ACC112 (cell line): Measurements from ENCODE around the gene MED13L.

Experiments
- H2AFZ ChIP-seq: fragments of 200-600 bp; sonication (generic); one replicate; pipeline ENCODE4 v1.6.0; 2017; ENCODE audit warnings: antibody characterized with exemption, low read length; ENCODE audit not compliant: unreplicated experiment
- H3K27ac ChIP-seq: fragments of 200-600 bp; sonication (generic); 2 replicates; pipeline ENCODE4 v1.5.1; 2014; ENCODE audit warnings: low read depth, mild to moderate bottlenecking, antibody characterized with exemption, low read length, moderate library complexity
- H3K27me3 ChIP-seq: fragments of 200-600 bp; sonication (generic); 2 replicates; pipeline ENCODE4 v1.6.1; 2014; ENCODE audit warnings: mild to moderate bottlenecking, antibody characterized with exemption, low read length, moderate library complexity, mixed read lengths; ENCODE audit not compliant: insufficient read depth
- H3K36me3 ChIP-seq: fragments of 200-600 bp; sonication (generic); 2 replicates; pipeline ENCODE4 v1.6.1; 2016; ENCODE audit warnings: mild to moderate bottlenecking, antibody characterized with exemption, low read length, moderate library complexity, mixed read lengths; ENCODE audit not compliant: insufficient read depth
- H3K4me1 ChIP-seq: fragments of 200-600 bp; sonication (generic); one replicate; pipeline ENCODE4 v1.6.1; 2016; ENCODE audit warnings: low read length, mixed read lengths; ENCODE audit not compliant: insufficient read depth, unreplicated experiment, control insufficient read depth
- H3K4me3 ChIP-seq: fragments of 200-600 bp; sonication (generic); 2 replicates; pipeline ENCODE4 v1.5.1; 2014; ENCODE audit warnings: mild to moderate bottlenecking, low read depth, low read length
- H3K79me2 ChIP-seq: fragments of 200-600 bp; sonication (generic); one replicate; pipeline ENCODE4 v1.6.0; 2016; ENCODE audit warnings: low read length; ENCODE audit not compliant: control insufficient read depth, unreplicated experiment, insufficient read depth

The MED13L gene

GRCh38 chr12:116201359-116201758 lies 76.1 kb downstream of the MED13L start:
- H3K4me1 ChIP-seq: peaks cover 39% of the 10 kb centered on the region
- no peak overlapping the region for H2AFZ ChIP-seq
- H3K27ac ChIP-seq: no peak overlapping the region
- H3K4me3 ChIP-seq: no peak overlapping the region
- H3K79me2 ChIP-seq: peaks cover 89% of the 10 kb centered on the region
- H3K27me3 ChIP-seq: no peaks in the 10 kb centered on the region
- H3K36me3 ChIP-seq: no peaks in the 10 kb centered on the region

DNA sequence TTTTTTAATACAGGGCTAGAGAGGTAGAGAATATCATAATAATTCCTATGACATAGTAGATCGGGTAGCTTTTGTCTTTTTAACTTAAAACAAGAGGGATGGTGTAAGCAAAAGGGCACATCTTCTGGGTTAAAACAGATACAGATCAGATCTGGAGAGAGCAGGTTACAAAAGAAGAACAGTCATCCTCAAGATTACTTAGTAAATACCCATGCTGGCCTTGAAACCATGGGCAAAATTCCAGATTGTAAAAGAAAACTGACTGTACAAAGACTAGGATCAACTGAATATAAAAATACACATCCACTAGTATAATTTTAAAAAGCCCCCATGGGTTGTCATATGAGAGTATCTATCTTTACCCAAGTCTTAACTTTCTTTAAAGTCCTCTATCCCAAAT lies 76.7 kb downstream of the MED13L start:
- peaks cover 39% of the 10 kb centered on the region for H3K4me1 ChIP-seq
- H3K79me2 ChIP-seq: peaks cover 91% of the 10 kb centered on the region
- H3K27me3 ChIP-seq: no peaks in the 10 kb centered on the region
- no peak overlapping the region for H3K27ac ChIP-seq
- no peak overlapping the region for H3K4me3 ChIP-seq
- H3K36me3 ChIP-seq: no peaks in the 10 kb centered on the region
- H2AFZ ChIP-seq: no peak overlapping the region

- Histone ChIP-seq H2AFZ (no peak overlapping the region), H3K27me3 (no peaks in the 10 kb centered on the region), H3K36me3 (no peaks in the 10 kb centered on the region), H3K79me2 (peaks cover 94% of the 10 kb centered on the region), H3K27ac (no peak overlapping the region), H3K4me1 (peaks cover 39% of the 10 kb centered on the region), H3K4me3 (no peak overlapping the region)
These were observed 78.3 kb downstream of the MED13L start for GRCh38 chr12:116199160-116199706.

GRCh38 chr12:116196752-116197718 lies 80.5 kb downstream of the MED13L start:
- no peak overlapping the region for H3K27ac ChIP-seq
- no peaks in the 10 kb centered on the region for H3K27me3 ChIP-seq
- H3K4me3 ChIP-seq: no peak overlapping the region
- peaks cover 92% of the 10 kb centered on the region for H3K79me2 ChIP-seq
- no peak overlapping the region for H2AFZ ChIP-seq
- peaks cover 38% of the 10 kb centered on the region for H3K4me1 ChIP-seq
- no peaks in the 10 kb centered on the region for H3K36me3 ChIP-seq

DNA sequence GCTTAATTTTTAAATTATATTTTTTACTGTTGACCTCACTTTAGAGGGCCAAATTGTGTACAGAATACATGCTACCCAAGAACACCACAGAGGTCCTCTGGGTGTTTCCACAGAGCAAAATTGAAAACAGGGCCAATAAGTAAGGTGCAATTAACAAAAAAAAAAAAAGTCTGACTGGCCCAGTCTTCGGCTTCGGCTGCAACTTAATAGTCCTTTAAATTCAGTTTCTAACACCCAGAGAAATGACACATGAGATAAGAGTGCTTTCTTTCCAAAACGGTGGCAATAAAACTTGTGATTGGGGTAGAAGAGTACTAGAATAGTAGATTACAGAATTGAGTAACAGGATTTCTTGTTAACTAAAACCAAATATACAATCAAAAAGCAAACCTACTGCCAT lies 81.3 kb downstream of the MED13L start:
- Histone ChIP-seq H3K4me1 (peaks cover 29% of the 10 kb centered on the region), H3K4me3 (no peak overlapping the region), H2AFZ (no peak overlapping the region), H3K36me3 (no peaks in the 10 kb centered on the region), H3K27me3 (no peaks in the 10 kb centered on the region), H3K79me2 (peaks cover 88% of the 10 kb centered on the region), H3K27ac (no peak overlapping the region)

- H2AFZ ChIP-seq: no peak overlapping the region
- no peaks in the 10 kb centered on the region; the same call in 1 of the 2 replicates for H3K36me3 ChIP-seq
- H3K27me3 ChIP-seq: no peaks in the 10 kb centered on the region
- H3K4me3 ChIP-seq: no peak overlapping the region
- H3K79me2 ChIP-seq: peaks cover 86% of the 10 kb centered on the region
- H3K4me1 ChIP-seq: peaks cover 25% of the 10 kb centered on the region
- H3K27ac ChIP-seq: no peak overlapping the region
These were observed 82.5 kb downstream of the MED13L start for GRCh38 chr12:116194935-116195431.

GRCh38 chr12:116189692-116190091 lies 87.8 kb downstream of the MED13L start:
- Histone ChIP-seq H3K4me3 (no peak overlapping the region), H3K27ac (no peak overlapping the region), H3K27me3 (no peaks in the 10 kb centered on the region), H2AFZ (no peak overlapping the region), H3K79me2 (peaks cover 81% of the 10 kb centered on the region), H3K4me1 (peaks cover 20% of the 10 kb centered on the region), H3K36me3 (no peaks in the 10 kb centered on the region; the same call in 1 of the 2 replicates)

DNA sequence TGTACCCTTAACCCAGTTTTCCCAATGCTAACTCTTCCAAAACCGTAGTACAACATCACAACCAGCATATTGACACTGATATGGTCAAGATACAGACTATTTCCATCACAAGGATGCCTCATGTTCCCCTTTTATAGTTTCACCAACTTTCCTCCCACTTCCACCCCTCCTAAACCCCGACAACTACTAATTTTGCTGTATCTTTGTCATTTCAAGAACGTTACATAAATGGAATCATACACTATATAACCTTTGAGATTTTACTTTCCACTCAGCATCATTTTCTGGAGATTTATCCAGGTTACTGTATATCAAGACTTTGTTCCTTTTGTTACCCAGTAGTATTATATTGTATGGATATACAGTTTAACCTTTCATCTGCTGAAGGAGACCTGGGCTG lies 88.9 kb downstream of the MED13L start:
- Histone ChIP-seq H3K4me3 (no peak overlapping the region), H3K27ac (no peak overlapping the region), H3K27me3 (no peaks in the 10 kb centered on the region), H3K36me3 (no peaks in the 10 kb centered on the region; the same call in 1 of the 2 replicates), H2AFZ (no peak overlapping the region), H3K79me2 (peaks cover 83% of the 10 kb centered on the region), H3K4me1 (peaks cover 28% of the 10 kb centered on the region)

DNA sequence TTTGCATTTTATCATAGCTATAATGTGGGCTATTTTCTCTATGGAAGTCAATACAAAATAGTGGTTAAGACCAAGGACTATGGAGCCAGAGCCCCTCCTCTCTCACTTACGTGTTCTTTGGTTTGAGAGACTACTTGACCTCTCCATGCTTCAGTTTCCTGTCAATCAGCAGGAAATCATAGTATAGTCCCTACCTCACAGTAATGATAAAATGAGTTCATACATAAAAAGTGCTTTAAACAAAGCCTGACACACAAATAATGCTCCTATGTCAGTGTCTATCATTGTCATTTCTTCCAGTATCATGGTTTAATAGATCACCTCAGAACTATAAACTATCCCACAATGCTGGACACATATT lies 90.4 kb downstream of the MED13L start:
- H3K79me2 ChIP-seq: peaks cover 85% of the 10 kb centered on the region
- no peaks in the 10 kb centered on the region for H3K27me3 ChIP-seq
- H3K4me1 ChIP-seq: peaks cover 21% of the 10 kb centered on the region
- no peak overlapping the region for H3K4me3 ChIP-seq
- H2AFZ ChIP-seq: no peak overlapping the region
- no peak overlapping the region for H3K27ac ChIP-seq
- no peaks in the 10 kb centered on the region; the same call in 1 of the 2 replicates for H3K36me3 ChIP-seq

DNA sequence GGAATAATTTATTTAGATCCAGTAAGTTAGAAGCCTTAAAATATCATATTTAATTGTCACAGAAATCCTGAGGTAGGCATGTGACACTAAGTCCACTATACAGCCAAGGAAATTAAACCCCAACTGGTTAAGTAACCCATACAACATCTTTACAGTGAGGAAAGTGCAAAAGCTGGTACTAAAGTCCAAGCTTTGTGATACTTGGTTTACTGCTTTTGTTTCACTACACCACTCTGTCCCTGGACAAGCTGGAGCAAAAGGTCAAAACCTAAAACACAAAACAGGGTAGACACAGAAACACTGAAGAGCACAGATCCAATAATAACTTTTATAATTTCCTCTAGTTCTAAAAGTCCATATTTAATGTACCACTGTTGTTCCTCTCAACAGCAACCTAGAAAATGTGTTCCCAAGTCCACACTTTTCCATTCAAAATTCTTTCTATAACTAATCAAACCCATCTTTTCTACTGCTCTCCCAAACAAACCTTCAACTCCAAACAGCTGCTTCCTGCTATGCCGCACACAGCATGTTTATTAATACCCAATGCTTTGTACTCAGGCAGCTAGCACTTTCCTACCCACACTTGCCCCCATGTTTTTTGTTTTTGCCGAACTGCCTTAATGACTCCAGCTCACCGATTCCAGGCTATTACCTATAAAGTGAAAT lies 90.9 kb downstream of the MED13L start:
- Histone ChIP-seq H3K79me2 (peaks cover 87% of the 10 kb centered on the region), H3K4me3 (no peak overlapping the region), H3K27me3 (no peaks in the 10 kb centered on the region), H3K4me1 (peaks cover 21% of the 10 kb centered on the region), H3K27ac (no peak overlapping the region), H2AFZ (no peak overlapping the region), H3K36me3 (no peaks in the 10 kb centered on the region; the same call in 1 of the 2 replicates)
